Left lobe of liver (tissue), 2 donors: ENCODE data around the gene S100A2. TPM values are rescaled to one million over a fixed set of nuclear protein-coding genes. Genes with fewer than 3 reads are reported as not detected.
"Not testable (repeated sequence)": the region's sequence is repeated elsewhere in the genome, so short reads cannot be mapped to it uniquely, and the experiment has no call there.

Experiments
- ATAC-seq: fragments of 200-7000 bp; cut with Tn5 transposase; one replicate; pipeline ENCODE4 v1.9.1; 2020; ENCODE audit warnings: mild to moderate bottlenecking, moderate library complexity
- DNase-seq: peaks from one replicate; pipeline ENCODE4 v3.0.0-alpha.2; 2020; ENCODE audit warnings: low spot score
- total RNA-seq: library from RNA; stranded (reverse); gene quantifications from one replicate; pipeline ENCODE4 v1.2.1, GENCODE V29; 2021
- donor health status: DM: no; HTN: no; CAD: no; lungs with moderate emphysema.
- donor health status: DM: no; HTN: yes; CAD: no.

S100A2 gene
- total RNA-seq, 1 donor from 2014 or later, result 0.55 TPM

DNA sequence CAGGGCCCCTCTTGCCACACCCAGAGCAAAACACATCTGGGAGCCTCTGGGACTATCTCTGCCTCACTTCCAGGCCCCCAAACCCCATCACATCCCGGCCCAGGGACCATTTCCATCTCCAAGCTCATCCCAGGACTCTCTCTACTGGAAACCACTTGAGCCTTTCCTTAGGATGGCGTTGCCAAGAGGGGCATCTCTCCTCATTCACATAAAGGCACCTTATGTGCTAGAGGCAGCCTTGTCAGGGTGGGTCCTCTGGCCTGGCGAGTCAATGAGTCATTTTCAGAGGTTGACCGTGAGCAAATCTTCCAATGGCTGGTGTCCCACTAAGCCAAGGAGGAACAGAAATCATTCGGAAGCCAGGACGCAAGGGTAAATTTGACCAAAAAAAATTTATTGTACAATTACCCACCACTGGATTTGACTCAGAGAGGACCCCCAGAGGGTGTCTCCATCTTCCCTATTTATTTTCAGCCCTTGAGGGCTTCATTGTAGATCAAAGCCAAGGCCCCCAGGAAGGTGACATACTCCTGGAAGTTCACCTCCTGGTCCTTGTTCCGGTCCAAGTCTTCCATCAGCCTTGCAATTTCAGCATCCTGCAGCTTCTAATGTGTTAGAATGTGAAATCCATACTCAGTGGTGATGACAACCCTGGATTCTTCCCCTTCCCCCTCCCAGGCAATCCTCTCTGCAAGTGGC lies 31.3 kb downstream of the S100A2 start:
- no peak for ATAC-seq
- DNase-seq, result no peak

DNA sequence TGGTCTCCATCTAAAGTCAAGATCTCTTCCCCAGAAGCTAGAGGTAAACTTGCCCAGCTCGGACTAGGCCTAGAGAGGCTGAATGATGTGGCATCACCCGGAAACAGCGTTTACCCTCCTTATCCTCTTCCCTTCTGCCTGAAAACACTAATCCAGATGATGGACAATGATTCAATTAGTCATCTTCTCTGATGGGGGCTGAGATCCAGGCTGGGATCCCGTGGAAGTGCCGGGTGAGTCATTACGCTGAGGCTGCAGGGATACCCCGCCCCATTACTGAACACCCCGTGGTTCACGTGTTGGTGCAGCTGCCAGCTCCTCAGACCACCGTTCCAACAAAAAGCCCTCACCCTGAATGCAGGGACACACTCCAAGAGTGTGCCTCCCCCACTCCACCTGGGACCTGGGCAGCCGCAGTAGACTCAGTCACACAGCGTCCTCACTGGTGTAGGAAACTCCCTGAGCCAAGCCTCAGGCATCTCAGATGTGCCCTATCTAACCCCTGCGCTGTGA lies 31.9 kb downstream of the S100A2 start:
- no peak for ATAC-seq
- no peak for DNase-seq

DNA sequence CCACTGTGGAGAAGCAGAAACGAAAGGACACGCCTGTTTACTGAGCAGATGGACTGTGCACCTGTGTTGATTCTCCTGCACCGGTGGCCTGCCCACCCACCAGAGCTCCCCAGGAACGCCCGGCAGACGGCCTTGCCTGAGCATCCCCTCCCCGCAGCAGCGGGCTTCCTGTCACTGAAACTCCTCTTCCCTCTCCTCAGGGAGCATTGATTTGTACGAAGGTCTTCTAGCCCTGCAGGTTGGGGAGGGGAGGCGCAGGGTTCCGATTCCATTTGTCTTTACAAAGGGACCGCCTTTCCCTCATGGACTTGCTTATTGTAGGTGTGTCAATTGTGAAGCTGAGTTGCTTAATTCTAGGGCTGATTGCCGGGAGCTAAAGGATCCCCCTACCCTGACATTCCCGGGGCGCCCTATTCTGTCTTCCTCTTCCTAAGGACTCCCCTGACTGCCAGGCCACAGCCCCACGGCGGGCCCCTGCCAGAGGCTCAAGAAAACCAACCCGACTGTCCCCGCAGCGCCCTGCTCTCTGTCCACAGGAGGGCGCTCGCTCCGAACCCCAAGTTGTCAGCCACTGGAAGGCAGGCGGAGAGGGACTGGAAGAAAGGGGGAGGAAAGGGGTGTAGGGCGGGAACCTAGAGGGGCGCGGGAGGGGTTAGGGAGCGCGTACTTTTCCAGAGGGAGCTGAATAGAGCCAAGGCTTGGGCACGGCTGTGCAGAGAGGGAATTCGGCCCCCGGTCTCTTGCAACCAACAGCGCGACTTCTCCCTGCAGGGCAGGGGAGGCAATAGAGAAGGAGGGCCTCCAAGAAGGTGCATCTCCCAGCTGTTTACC lies 32.7 kb downstream of the S100A2 start:
- ATAC-seq, result peak; percentile 59

GRCh38 chr1:153532181-153532580 lies 33.5 kb downstream of the S100A2 start:
- DNase-seq (no peak), ATAC-seq (no peak)

More for the DNA sequence above, 32.7 kb downstream of the S100A2 start:
- no peak for DNase-seq

DNA sequence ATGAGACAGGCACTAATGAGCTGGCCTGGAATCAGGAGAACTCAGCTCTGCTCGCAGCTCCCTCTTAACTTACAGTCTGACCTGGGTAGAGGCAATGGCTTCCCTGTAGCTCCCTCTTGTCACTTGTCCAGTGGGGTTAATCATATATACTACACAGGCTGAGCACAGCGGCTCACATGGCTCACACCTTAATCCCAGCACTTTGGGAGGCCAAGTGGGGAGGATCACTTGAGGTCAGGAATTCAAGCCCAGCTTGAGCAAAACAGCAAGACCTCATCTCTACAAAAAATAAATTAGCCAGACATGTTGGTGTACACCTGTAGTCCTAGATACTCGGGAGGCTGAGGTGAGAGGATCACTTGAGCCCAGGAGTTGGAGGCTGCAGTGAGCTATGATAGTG lies 34.0 kb downstream of the S100A2 start:
- ATAC-seq (no peak), DNase-seq (no peak)

GRCh38 chr1:153527683-153528040 lies 38.0 kb downstream of the S100A2 start:
- no peak for ATAC-seq
- no peak for DNase-seq

- no peak for DNase-seq
- no peak for ATAC-seq
Observed at GRCh38 chr1:153527023-153527682, 38.5 kb downstream of the S100A2 start.

GRCh38 chr1:153526132-153526543 lies 39.5 kb downstream of the S100A2 start:
- ATAC-seq (peak; percentile 13), DNase-seq (no peak)

DNA sequence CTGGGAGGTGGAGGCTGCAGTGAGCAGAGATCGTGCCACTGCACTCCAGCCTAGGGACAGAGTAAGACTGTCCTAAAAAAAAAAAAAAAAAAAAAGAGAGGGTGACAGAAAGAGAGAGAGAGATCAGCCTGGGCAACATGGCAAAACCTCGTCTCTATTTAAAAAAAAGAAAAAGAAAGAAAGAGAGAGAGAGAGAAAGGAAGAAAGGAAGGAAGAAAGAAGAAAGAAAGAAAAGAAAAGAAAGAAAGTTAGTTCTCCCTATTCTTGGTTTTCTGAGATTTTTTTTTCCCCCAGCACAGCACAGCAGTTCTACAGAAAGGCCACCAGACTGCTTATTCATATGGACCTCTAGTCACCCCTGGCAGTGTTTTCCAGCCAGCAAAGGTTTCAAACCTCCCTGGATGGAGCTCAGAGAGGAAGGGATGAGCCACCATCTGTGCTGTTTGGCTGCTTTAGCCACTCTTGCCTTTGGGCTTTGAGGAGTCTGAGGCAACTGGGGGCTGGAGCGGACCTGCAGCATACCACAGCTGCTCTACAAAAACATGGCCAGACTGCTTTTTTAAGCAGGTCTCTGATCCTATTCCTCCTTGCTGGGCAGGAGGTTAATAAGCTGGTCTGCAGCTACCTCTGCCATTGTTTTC lies 40.4 kb downstream of the S100A2 start:
- DNase-seq (no peak), ATAC-seq (no peak)

GRCh38 chr1:153522353-153523048 lies 43.1 kb downstream of the S100A2 start:
- not testable (repeated sequence) for DNase-seq, ATAC-seq

GRCh38 chr1:153521808-153522207 lies 43.8 kb downstream of the S100A2 start:
- DNase-seq, ATAC-seq: not testable (repeated sequence)

- DNase-seq (peak; percentile 21), ATAC-seq (no peak)
Observed at GRCh38 chr1:153520818-153521476, 44.7 kb downstream of the S100A2 start.

DNA sequence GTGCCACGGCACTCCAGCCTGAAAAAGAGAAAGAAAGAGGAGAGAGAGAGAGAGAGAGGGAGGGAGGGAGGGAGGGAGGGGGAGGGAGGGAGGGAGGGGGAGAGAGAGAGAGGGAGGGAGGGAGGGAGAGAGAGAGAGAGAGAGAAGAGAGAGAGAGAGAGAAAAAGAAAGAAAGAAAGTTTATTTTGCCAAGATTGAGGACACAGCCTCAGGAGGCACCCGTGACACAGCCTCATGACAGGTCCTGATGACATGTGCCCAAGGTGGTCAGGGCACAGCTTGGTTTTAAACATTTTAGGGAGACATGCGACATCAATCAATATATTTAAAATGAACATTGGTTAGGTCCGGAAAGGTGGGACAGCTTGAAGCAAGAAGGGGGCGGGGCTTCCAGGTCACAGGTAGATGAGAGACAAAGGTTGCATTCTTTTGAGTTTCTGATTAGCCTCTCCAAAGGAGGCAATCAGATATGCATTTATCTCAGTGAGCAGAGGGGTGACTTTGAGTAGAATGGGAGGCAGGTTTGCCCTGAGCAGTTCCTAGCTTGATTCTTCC lies 45.4 kb downstream of the S100A2 start:
- DNase-seq, result peak; percentile 38
- ATAC-seq, result not testable (repeated sequence)

- no peak for ATAC-seq
- DNase-seq, result peak; percentile 29
Observed at GRCh38 chr1:153519242-153519641, 46.4 kb downstream of the S100A2 start.

- DNase-seq, result no peak
- peak; percentile 46 for ATAC-seq
Observed at GRCh38 chr1:153515504-153516394, 49.9 kb downstream of the S100A2 start.

- DNase-seq (no peak), ATAC-seq (no peak)
Observed at GRCh38 chr1:153513666-153514065, 52.0 kb downstream of the S100A2 start.

GRCh38 chr1:153513023-153513422 lies 52.6 kb downstream of the S100A2 start:
- no peak for ATAC-seq
- peak; percentile 42 for DNase-seq
